Gastroesophageal sphincter (tissue), 4 donors: ENCODE data around the gene RXFP1. TPM values are rescaled to one million over a fixed set of nuclear protein-coding genes. Genes with fewer than 3 reads are reported as not detected.

Experiments used
- ATAC-seq: fragments of 150-250 bp; one replicate; pipeline ENCODE4 v1.9.1; 2016; ENCODE audit warnings: mild to moderate bottlenecking, moderate library complexity
- H3K27ac ChIP-seq, 4 donors: fragments of 200-600 bp; sonication (generic) in 3 of 4; 1 replicate in 3 of 4; 2 replicates in 1 of 4; pipeline ENCODE4 v1.5.1; 2016 to 2019
- H3K27me3 ChIP-seq: fragments of 200-600 bp; sonication (generic); one replicate; pipeline ENCODE4 v1.5.1; 2019
- H3K36me3 ChIP-seq, 2 donors: fragments of 200-600 bp; sonication (generic); one replicate each; pipeline ENCODE4 v1.5.1; 2019; ENCODE audit warnings: control low read depth in 1 of 2
- H3K4me1 ChIP-seq, 3 donors: fragments of 200-600 bp; sonication (generic); 1 replicate in 2 of 3; 2 replicates in 1 of 3; pipeline ENCODE4 v1.5.1; 2016 to 2019; ENCODE audit warnings: control low read depth in 2 of 3
- H3K4me3 ChIP-seq, 2 donors: fragments of 200-600 bp; sonication (generic); one replicate each; pipeline ENCODE4 v1.5.1; 2019; ENCODE audit warnings: mild to moderate bottlenecking in 1 of 2, moderate library complexity in 1 of 2
- H3K9me3 ChIP-seq, 3 donors: fragments of 200-600 bp; sonication (generic); one replicate each; pipeline ENCODE4 v1.5.1; 2017 to 2019; ENCODE audit warnings: control low read depth in 2 of 3
- CTCF ChIP-seq, 4 experiments: fragments of 200-600 bp in 2 of 4; fragments of 450-650 bp in 2 of 4; sonication (generic) in 1 of 4; IDR thresholded peaks; one replicate each; pipeline ENCODE4 v1.5.1; 2017 to 2019; ENCODE audit warnings: antibody characterized with exemption in 4 of 4, mild to moderate bottlenecking in 2 of 4, moderate library complexity in 2 of 4
- EP300 ChIP-seq: sonication (generic); formaldehyde crosslinking; IDR thresholded peaks from one replicate; pipeline ENCODE4 v1.6.1; 2017; ENCODE audit warnings: antibody characterized with exemption, mild to moderate bottlenecking
- POLR2A ChIP-seq, 2 donors: fragments of 450-650 bp; IDR thresholded peaks; one replicate each; pipeline ENCODE4 v1.6.1; 2017; ENCODE audit warnings: antibody characterized with exemption in 2 of 2, mild to moderate bottlenecking in 2 of 2, moderate library complexity in 1 of 2
- POLR2AphosphoS5 ChIP-seq: sonication (generic); formaldehyde crosslinking; IDR thresholded peaks from one replicate; pipeline ENCODE4 v1.6.1; 2017; ENCODE audit warnings: antibody characterized with exemption
- WGBS, 2 donors: methylation state at CpG; one replicate each; pipeline ENCODE4 v1.1.5; 2018; ENCODE audit warnings: low coverage in 1 of 2; 5-methylcytosine and 5-hydroxymethylcytosine counted together
- total RNA-seq, 4 donors: library from RNA; depleted of rRNA; stranded (reverse); fragments of >200 nt; gene quantifications; one replicate each; pipeline ENCODE4 v1.1.0, GENCODE V29; 2016

The RXFP1 gene
- total RNA-seq, 4 donors from 2014 or later = not detected

- Histone ChIP-seq H3K4me1 (no peaks in the 10 kb centered on the region), H3K27me3 (no peaks in the 10 kb centered on the region), H3K9me3 (peaks cover 0 to 4% (median 0%) of the 10 kb centered on the region in 3 donors), H3K4me3 (no peak overlapping the region), H3K36me3 (no peaks in the 10 kb centered on the region), H3K27ac (no peak overlapping the region)
- ATAC-seq = no peak
- TF ChIP-seq POLR2AphosphoS5 (no peak), EP300 (no peak), CTCF (IDR thresholded peaks at IDR 0.05) (no peak), POLR2A (IDR thresholded peaks at IDR 0.05) (no peak)
- 65% methylated on average over 3 of the region's 3 CpGs; no CpG with 5 or more reads in 1 of the 2 donors for WGBS, 2 donors
These were observed 31.7 kb downstream of the RXFP1 start for GRCh38 chr4:158553364-158553763.

GRCh38 chr4:158560284-158560683, 38.6 kb downstream of the RXFP1 start:
- ATAC-seq = no peak
- TF ChIP-seq EP300 = no peak
- TF ChIP-seq POLR2A (IDR thresholded peaks at IDR 0.05) = no peak
- no peak for TF ChIP-seq POLR2AphosphoS5
- no peak for TF ChIP-seq CTCF (IDR thresholded peaks at IDR 0.05)
- Histone ChIP-seq H3K27me3 (no peaks in the 10 kb centered on the region), H3K9me3 (no peaks in the 10 kb centered on the region), H3K4me1 (no peaks in the 10 kb centered on the region), H3K36me3 (no peaks in the 10 kb centered on the region), H3K4me3 (no peak overlapping the region), H3K27ac (no peak overlapping the region)
- WGBS, 2 donors = 52 to 62% methylated on average over 4 to 6 of the region's 6 CpGs

GRCh38 chr4:158566860-158567259, 45.2 kb downstream of the RXFP1 start:
- Histone ChIP-seq H3K4me3 (no peak overlapping the region), H3K27ac (no peak overlapping the region), H3K4me1 (no peaks in the 10 kb centered on the region), H3K36me3 (no peaks in the 10 kb centered on the region), H3K9me3 (no peaks in the 10 kb centered on the region), H3K27me3 (no peaks in the 10 kb centered on the region)
- TF ChIP-seq POLR2AphosphoS5 = no peak
- no peak for TF ChIP-seq POLR2A (IDR thresholded peaks at IDR 0.05)
- no peak for TF ChIP-seq CTCF (IDR thresholded peaks at IDR 0.05)
- no peak for TF ChIP-seq EP300
- no peak for ATAC-seq
- WGBS, 2 donors = no CpG with 5 or more reads among the region's 18 CpGs

- H3K36me3 ChIP-seq = no peaks in the 10 kb centered on the region
- no peaks in the 10 kb centered on the region for H3K9me3 ChIP-seq
- 76 to 81% methylated on average over 3 to 6 of the region's 6 CpGs for WGBS, 2 donors
- TF ChIP-seq POLR2AphosphoS5 = no peak
- no peak for TF ChIP-seq CTCF (IDR thresholded peaks at IDR 0.05)
- no peak for TF ChIP-seq POLR2A (IDR thresholded peaks at IDR 0.05)
- TF ChIP-seq EP300 = no peak
- no peak overlapping the region for H3K4me3 ChIP-seq
- H3K27me3 ChIP-seq = no peaks in the 10 kb centered on the region
- H3K27ac ChIP-seq = no peak overlapping the region
- ATAC-seq = no peak
- no peaks in the 10 kb centered on the region for H3K4me1 ChIP-seq
These were observed 50.1 kb downstream of the RXFP1 start for GRCh38 chr4:158571736-158572135.

GRCh38 chr4:158572608-158573007, 50.9 kb downstream of the RXFP1 start:
- no peaks in the 10 kb centered on the region for H3K27me3 ChIP-seq
- no peaks in the 10 kb centered on the region for H3K4me1 ChIP-seq
- H3K27ac ChIP-seq = no peak overlapping the region
- H3K9me3 ChIP-seq = no peaks in the 10 kb centered on the region
- TF ChIP-seq CTCF (IDR thresholded peaks at IDR 0.05) (no peak), EP300 (no peak), POLR2A (IDR thresholded peaks at IDR 0.05) (no peak), POLR2AphosphoS5 (no peak)
- WGBS, 2 donors = 82 to 88% methylated on average over 5 to 7 of the region's 7 CpGs
- ATAC-seq = no peak
- H3K4me3 ChIP-seq = no peak overlapping the region
- H3K36me3 ChIP-seq = no peaks in the 10 kb centered on the region
